ENCODE results near the gene STX3. TPM values are rescaled to one million over a fixed set of nuclear protein-coding genes. Genes with fewer than 3 reads are reported as not detected.

STX3 gene
- total RNA-seq, 3 donors from 2014 or later (not counting 1 experiment from before 2014, with no cell fraction given), result 6.8 to 19.1 (median 17.0) TPM

- DNase-seq, result no peak
- Histone ChIP-seq H3K27ac (ENCODE audit: low read length) (no peak overlapping the region), H3K4me3 (ENCODE audit: low read length) (no peak overlapping the region), H3K4me1 (ENCODE audit: control insufficient read depth, insufficient read depth, low read length) (peaks cover 10% of the 10 kb centered on the region), H3K36me3 (ENCODE audit: control insufficient read depth, insufficient read depth, low read length) (peaks cover 10% of the 10 kb centered on the region), H3K27me3 (ENCODE audit: control insufficient read depth, insufficient read depth, low read length) (no peaks in the 10 kb centered on the region), H3K9me3 (ENCODE audit: control insufficient read depth, insufficient read depth, low read length) (no peaks in the 10 kb centered on the region)
- H3K36me3 Mint-ChIP-seq, result peaks cover 13% of the 10 kb centered on the region
- H3K9me3 Mint-ChIP-seq, result no peaks in the 10 kb centered on the region
- 91% methylated on average over 4 of the region's 4 CpGs for WGBS (ENCODE audit: insufficient coverage)
- no peak overlapping the region for H3K27ac Mint-ChIP-seq
- H3K27me3 Mint-ChIP-seq (ENCODE audit: low read depth in 2 of 2), result peaks cover 0 to 7% of the 10 kb centered on the region in 2 donors
- no peak for TF ChIP-seq CTCF (IDR thresholded peaks at IDR 0.05)
- no peak overlapping the region for H3K4me3 Mint-ChIP-seq
- ATAC-seq, result no peak
- intact Hi-C loops (cut with micrococcal nuclease), result no loop called here
- H3K4me1 Mint-ChIP-seq, result peaks cover 40 to 49% of the 10 kb centered on the region in 2 donors
Observed at GRCh38 chr11:59785818-59786217, 30.6 kb downstream of the STX3 start.

- intact Hi-C loops (cut with micrococcal nuclease), result no loop called here
- H3K36me3 Mint-ChIP-seq, result peaks cover 17% of the 10 kb centered on the region
Observed at GRCh38 chr11:59787255-59787588, 32.0 kb downstream of the STX3 start.

GRCh38 chr11:59787816-59788215 is 32.6 kb downstream of the STX3 start:
- Mint-ChIP-seq H3K27me3 (ENCODE audit: low read depth in 2 of 2) (peaks cover 0 to 7% of the 10 kb centered on the region in 2 donors), H3K4me1 (peaks cover 28 to 35% of the 10 kb centered on the region in 2 donors), H3K27ac (no peak overlapping the region), H3K4me3 (no peak overlapping the region), H3K9me3 (no peaks in the 10 kb centered on the region), H3K36me3 (peaks cover 19% of the 10 kb centered on the region)
- DNase-seq (no peak), ATAC-seq (no peak)
- H3K9me3 ChIP-seq (ENCODE audit: control insufficient read depth, insufficient read depth, low read length), result no peaks in the 10 kb centered on the region
- H3K27me3 ChIP-seq (ENCODE audit: control insufficient read depth, insufficient read depth, low read length), result no peaks in the 10 kb centered on the region
- TF ChIP-seq CTCF (IDR thresholded peaks at IDR 0.05), result no peak
- no peak overlapping the region for H3K4me3 ChIP-seq (ENCODE audit: low read length)
- H3K4me1 ChIP-seq (ENCODE audit: control insufficient read depth, insufficient read depth, low read length), result peaks cover 10% of the 10 kb centered on the region
- peaks cover 12% of the 10 kb centered on the region for H3K36me3 ChIP-seq (ENCODE audit: control insufficient read depth, insufficient read depth, low read length)
- H3K27ac ChIP-seq (ENCODE audit: low read length), result no peak overlapping the region
- intact Hi-C loops (cut with micrococcal nuclease), result no loop called here
- WGBS (ENCODE audit: insufficient coverage), result 82% methylated on average over 3 of the region's 3 CpGs

More at GRCh38 chr11:59787255-59787588, 32.0 kb downstream of the STX3 start:
- Histone ChIP-seq H3K27me3 (ENCODE audit: control insufficient read depth, insufficient read depth, low read length) (no peaks in the 10 kb centered on the region), H3K27ac (ENCODE audit: low read length) (no peak overlapping the region), H3K9me3 (ENCODE audit: control insufficient read depth, insufficient read depth, low read length) (no peaks in the 10 kb centered on the region), H3K4me3 (ENCODE audit: low read length) (no peak overlapping the region), H3K4me1 (ENCODE audit: control insufficient read depth, insufficient read depth, low read length) (peaks cover 10% of the 10 kb centered on the region), H3K36me3 (ENCODE audit: control insufficient read depth, insufficient read depth, low read length) (peaks cover 10% of the 10 kb centered on the region)
- TF ChIP-seq CTCF (IDR thresholded peaks at IDR 0.05), result no peak
- peaks cover 0 to 7% of the 10 kb centered on the region in 2 donors for H3K27me3 Mint-ChIP-seq (ENCODE audit: low read depth in 2 of 2)
- no peak overlapping the region for H3K27ac Mint-ChIP-seq
- peaks cover 31 to 39% of the 10 kb centered on the region in 2 donors for H3K4me1 Mint-ChIP-seq
- 94% methylated on average over 4 of the region's 4 CpGs for WGBS (ENCODE audit: insufficient coverage)
- no peak overlapping the region for H3K4me3 Mint-ChIP-seq
- DNase-seq (no peak), ATAC-seq (no peak)
- no peaks in the 10 kb centered on the region for H3K9me3 Mint-ChIP-seq

- no peak overlapping the region for H3K27ac Mint-ChIP-seq
- DNase-seq (no peak), ATAC-seq (no peak)
- no peak for TF ChIP-seq CTCF (IDR thresholded peaks at IDR 0.05)
- no peaks in the 10 kb centered on the region for H3K9me3 ChIP-seq (ENCODE audit: control insufficient read depth, insufficient read depth, low read length)
- H3K4me1 Mint-ChIP-seq, result peaks cover 2 to 6% of the 10 kb centered on the region in 2 donors
- no peak overlapping the region for H3K4me3 ChIP-seq (ENCODE audit: low read length)
- peaks cover 34% of the 10 kb centered on the region for H3K36me3 ChIP-seq (ENCODE audit: control insufficient read depth, insufficient read depth, low read length)
- no peaks in the 10 kb centered on the region for H3K4me1 ChIP-seq (ENCODE audit: control insufficient read depth, insufficient read depth, low read length)
- H3K27me3 Mint-ChIP-seq (ENCODE audit: low read depth in 2 of 2), result peaks cover 0 to 7% of the 10 kb centered on the region in 2 donors
- no peak overlapping the region for H3K27ac ChIP-seq (ENCODE audit: low read length)
- H3K27me3 ChIP-seq (ENCODE audit: control insufficient read depth, insufficient read depth, low read length), result no peaks in the 10 kb centered on the region
- H3K36me3 Mint-ChIP-seq, result peaks cover 43% of the 10 kb centered on the region
- WGBS (ENCODE audit: insufficient coverage), result 96% methylated on average over 4 of the region's 4 CpGs
- intact Hi-C loops (cut with micrococcal nuclease), result no loop called here
- no peak overlapping the region for H3K4me3 Mint-ChIP-seq
- H3K9me3 Mint-ChIP-seq, result no peaks in the 10 kb centered on the region
Observed at GRCh38 chr11:59791639-59792038, 36.5 kb downstream of the STX3 start.

Measured in natural killer cell (primary cell).